ENCODE measurements around the gene CCNI. TPM values are rescaled to one million over a fixed set of nuclear protein-coding genes. Genes with fewer than 3 reads are reported as not detected.
A peak's percentile ranks its signal among the peaks of the same experiment; 100 is the strongest.
"Not testable (repeated sequence)": the region's sequence is repeated elsewhere in the genome, so short reads cannot be mapped to it uniquely, and the experiment has no call there.

CCNI gene
- total RNA-seq, 1 donor from 2014 or later: 157 TPM

- not testable (repeated sequence) for DNase-seq
Measured at GRCh38 chr4:77080806-77081205, 5.0 kb upstream of the CCNI start.

DNA sequence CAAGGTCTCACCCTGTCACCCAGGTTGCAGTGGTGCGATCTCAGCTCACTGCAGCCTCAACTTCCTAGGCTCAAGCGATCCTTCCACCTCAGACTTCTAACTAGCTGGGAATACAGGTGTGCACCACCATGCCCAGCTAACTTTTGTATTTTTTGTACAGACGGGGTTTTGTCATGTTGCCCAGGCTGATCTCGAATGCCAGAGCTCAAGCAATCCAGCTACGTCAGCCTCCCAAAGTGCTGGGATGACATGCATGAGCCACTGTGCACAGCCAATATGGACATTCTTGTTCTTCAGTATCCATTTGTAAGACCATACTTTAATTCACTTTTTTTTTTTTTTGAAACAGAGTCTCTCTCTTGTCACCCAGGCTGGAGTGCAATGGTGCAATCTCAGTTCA is 3.5 kb upstream of the CCNI start:
- no peak for DNase-seq

DNA sequence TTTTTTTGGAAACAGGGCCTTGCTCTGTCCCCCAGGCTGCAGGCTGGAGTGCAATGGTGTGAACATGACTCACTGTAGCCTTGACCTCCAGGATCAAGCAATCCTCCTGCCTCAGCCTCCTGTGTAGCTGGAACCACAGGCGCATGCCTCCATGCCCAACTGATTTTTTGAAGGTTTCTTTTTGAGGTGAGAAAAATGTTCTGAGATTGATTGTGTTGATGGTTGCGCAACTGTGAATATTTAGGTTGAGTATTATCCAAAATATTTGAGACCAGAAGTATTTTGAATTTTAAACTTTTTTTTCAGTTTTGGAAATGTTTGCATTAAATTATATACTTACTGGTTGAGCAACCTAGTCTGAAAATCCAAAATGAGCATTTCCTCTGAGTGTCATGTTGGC is 2.6 kb upstream of the CCNI start:
- DNase-seq: no peak

GRCh38 chr4:77076889-77077635 is 1.3 kb upstream of the CCNI start:
- DNase-seq: peak; percentile 44

- DNase-seq: peak; percentile 51
Measured at GRCh38 chr4:77074981-77075855, 571 bp downstream of the CCNI start.

- no peak for DNase-seq
Measured at GRCh38 chr4:77074381-77074831, 1.4 kb downstream of the CCNI start.

GRCh38 chr4:77073981-77074380 is 1.8 kb downstream of the CCNI start:
- no peak for DNase-seq

GRCh38 chr4:77073106-77073809 is 2.5 kb downstream of the CCNI start:
- DNase-seq: peak; percentile 55

GRCh38 chr4:77072195-77072753 is 3.5 kb downstream of the CCNI start:
- no peak for DNase-seq

GRCh38 chr4:77069514-77069913 is 6.3 kb downstream of the CCNI start:
- DNase-seq: not testable (repeated sequence)

DNA sequence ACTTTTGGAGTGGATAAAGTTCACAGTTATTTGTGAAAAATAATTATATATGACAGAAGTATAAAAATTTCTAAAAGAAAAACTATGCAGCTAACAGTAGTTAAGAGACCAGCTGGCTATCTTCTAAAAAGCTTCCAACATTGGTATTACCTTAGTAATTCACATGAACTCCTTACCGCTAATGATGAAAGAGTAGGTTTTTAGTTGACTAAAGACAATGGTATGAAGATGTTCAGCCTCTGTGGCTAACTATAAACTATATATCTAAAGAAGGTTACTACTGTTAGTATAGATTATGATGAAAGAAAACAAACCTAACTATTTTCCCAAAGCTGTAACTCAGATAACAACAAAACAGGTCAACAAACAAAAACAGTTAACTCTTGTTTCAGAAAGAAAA is 10.4 kb downstream of the CCNI start:
- DNase-seq: no peak

DNA sequence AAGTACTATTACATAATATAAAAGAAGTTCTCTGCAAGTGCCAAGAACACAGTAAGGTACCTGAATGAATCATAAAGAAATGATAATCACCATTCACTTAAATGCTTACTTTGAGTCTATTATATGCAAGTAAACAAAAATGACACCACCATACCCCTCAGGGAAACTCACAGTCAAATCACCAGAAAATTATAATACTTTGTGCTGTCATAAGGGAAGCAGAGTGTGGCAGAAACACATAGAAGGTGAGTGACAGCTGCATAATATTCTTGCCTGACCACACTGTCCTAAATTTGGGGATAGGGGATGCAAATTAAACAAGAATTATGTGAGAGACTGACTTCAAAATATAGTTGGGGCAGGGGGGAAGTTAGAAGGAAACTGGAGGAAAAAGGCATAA is 12.9 kb downstream of the CCNI start:
- no peak for DNase-seq

- DNase-seq: peak; percentile 28
Measured at GRCh38 chr4:77052352-77052751, 23.4 kb downstream of the CCNI start.

DNA sequence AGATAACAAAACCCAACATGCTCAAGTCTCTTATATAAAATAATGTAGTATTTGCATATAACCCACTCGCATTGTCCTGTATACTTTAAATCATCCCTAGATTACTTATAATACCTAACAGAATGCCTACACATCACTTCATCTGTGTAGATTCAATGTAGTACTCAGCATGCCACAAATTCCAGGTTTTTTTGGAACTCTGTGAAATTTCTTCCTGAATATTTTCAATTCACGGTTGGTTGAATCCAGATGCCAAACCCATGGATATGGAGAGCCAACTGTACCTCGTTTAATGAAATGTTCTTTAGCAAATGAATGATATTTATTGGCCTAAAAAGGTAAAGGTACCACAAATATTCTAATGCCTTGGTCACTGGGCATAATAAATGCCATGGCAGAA is 24.8 kb downstream of the CCNI start:
- DNase-seq: no peak

DNA sequence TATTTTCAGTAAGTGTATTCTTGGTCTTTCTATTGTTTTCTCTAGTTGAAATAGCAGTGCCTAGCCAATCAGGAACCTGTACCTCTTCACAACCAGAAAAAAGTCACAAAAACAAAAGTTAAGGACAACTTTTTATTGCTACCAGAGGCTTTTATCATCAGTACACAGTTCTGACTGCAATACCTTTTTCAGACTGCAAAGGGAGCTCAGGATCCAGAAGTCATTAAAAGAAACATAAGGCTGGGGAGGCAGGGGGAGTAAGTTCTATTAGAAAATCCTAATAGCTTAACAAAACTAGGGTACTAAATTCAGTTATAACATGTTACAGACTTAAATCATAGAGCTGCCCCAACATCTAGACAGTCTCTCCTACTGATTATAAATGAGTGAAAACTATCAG is 28.8 kb downstream of the CCNI start:
- DNase-seq: no peak

- DNase-seq: no peak
Measured at GRCh38 chr4:77045490-77045889, 30.3 kb downstream of the CCNI start.

DNA sequence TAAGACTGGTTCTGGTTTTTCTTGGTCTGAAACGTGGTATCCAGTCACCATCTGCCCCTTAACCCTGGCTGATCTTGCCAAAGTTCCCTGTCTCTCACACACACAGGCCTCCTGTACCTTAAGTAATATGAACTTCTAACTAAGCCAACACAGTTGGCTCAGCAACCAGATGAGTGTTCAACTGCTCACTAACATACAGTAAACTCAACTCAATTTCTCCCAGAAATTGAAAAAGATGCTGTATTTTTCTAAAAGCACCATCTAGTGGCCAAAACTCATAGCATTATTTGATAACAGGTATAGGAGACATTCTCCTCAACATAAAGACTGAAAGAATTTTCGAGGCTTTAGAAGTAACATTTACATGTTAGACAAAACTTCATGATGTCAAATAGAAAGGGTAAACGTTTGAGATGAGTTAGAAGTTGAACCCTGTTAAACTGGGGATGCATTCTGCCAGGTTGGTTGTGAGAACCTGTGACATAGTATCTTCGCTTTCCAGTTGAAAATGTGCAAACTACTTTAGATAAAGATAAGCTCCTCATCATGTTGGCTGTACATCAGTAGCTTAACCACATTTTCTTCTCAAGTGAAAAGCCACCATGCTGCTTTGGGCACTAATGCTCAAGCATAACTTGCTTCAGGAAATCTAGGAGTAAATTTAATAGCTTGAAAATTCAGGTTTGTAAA is 31.2 kb downstream of the CCNI start:
- peak; percentile 50 for DNase-seq

GRCh38 chr4:77043507-77044136 is 32.2 kb downstream of the CCNI start:
- DNase-seq: no peak

- no peak for DNase-seq
Measured at GRCh38 chr4:77040854-77041725, 34.7 kb downstream of the CCNI start.

DNA sequence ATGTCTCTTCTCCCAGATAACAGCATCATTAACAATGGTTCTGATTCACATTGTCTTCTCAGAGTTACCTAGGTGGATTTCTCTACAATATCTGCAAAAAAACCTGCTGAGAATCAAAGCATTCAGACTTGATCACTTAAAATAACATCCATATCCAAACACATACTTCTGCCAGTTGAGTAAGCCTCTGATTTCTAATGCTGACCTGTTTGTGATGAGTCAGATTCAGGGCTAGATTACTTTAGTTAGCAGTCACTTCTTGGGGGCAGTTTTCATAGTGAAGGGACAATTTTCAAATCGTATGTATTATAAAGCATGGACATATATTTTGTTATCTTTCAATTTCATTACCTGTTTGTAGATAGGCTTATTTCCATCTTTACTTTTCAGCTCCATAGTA is 35.5 kb downstream of the CCNI start:
- DNase-seq: no peak
